HG02943 (cell line): Measurements from ENCODE around the gene PGAP1.

Experiments
- ATAC-seq: cut with Tn5 transposase; IDR thresholded peaks from one replicate; pipeline ENCODE4 v1.9.1; 2021; ENCODE audit warnings: mild to moderate bottlenecking, low read depth, moderate library complexity; ENCODE audit not compliant: unreplicated experiment

The PGAP1 gene

DNA sequence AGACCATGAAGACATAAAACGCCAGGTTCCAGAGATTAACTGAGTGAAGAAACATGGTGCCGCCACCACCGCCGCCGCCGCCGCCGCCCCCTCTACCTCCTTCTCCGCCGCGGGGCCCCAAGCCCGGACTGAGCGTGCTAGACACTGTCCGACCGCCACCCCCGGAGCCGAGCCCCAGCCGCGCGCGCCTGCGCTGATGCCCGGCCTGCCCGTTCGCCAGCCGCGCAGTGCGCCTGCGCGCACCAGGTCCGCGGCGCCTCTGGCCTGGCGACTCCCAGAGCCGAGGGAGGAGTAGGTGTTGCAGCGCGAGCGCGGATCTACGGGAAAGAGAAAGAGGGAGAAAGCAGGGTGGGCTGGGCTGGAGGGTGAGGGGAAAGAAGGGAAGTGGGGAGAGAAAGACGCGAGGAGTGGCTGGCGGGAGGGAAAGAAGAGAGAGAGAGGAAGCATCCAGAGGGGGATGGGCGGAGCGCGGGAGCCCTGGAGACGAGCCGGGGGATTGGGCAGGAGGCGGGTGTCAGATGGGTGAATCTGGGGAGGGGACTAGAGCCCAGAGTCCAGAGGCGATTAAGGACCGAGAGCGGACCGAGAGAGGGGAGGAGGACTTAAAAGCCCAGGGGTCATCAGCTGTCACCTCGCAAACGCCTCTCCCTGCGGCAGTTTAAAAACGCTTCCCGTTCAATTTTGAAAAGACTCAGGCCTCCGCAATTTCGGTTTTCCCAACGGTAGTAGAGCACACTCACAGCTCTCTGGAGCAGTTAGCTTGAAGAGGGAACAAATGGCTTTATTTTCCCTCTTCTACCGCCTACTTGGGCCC, at the start of gene PGAP1:
TSS of gene PGAP1 (minus strand) at position 146 of the 814 bp plus-strand sequence. CDS start at position 55, 91 bp downstream.
- ATAC-seq = peak; percentile 85

DNA sequence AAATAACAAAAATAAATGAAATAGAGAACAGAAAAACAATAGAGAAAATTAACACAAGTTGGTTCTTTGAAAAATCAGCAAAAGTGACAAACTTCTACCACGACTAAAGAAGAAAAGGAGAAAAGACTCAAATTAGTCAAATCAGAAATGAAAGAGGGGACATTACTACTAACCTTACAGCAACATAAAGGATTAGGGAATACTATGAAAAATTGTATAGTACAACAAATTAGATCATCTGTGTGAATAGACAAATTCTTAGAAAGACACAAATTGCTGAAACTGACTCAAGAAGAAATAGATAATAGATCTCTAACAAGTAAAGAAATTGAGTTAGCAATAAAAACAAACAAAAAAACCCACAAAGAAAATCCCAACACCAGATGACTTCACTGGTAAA, 48.5 kb upstream of the PGAP1 start:
- no peak for ATAC-seq

DNA sequence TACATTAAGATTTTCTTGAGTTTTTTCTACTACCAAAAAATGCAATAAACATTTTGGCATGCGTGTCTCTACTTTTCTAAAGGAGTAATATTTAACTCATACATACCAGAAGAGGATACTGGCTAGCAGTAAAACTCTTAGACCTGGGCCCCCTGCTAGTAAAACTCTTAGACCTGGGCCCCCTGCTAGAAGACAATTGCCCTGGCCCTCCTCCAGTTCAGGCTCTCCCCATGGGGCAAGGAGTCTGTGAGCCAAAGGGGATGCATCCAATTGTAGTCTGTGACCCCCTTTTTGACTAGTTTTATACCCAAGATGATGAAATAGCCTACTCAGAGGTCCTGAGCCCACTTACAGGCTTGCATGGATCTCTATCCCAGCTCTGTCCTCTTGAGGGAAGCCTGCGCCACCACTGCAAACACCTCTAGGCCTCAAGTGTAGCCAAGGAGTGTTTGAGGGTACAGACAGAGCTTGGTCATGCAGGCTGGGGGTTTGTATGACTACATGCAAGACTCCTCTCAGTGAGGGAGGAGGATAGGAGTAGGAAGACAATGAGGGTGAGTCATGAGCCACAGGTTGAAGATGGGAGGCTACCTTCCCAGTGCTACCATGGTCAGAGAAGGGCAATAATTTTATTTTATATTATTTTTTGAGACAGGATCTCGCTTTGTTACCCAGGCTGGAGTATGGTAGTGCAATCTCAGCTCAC, 45.2 kb upstream of the PGAP1 start:
- no peak for ATAC-seq

DNA sequence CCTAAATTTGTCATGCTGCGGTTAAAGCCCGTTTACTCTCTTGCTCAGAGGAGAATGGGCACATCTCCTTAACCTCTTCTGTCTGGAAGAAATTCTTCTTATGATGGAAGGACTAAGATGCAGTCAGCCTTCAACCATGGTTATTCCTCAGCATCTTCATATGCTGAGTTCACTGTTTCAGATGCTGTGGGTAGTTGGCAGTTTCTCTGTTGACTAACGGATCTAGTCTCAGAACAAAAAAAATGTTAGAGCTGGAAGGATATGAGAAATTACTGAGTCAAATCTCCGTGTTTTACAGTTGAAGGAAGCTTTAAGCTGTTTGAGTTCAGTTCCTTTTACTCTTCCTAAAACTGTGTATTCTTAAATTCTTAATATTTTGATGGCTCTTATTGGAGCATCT, 43.6 kb upstream of the PGAP1 start:
- no peak for ATAC-seq

- no peak for ATAC-seq
These were observed 42.0 kb upstream of the PGAP1 start for GRCh38 chr2:196968516-196968915.

DNA sequence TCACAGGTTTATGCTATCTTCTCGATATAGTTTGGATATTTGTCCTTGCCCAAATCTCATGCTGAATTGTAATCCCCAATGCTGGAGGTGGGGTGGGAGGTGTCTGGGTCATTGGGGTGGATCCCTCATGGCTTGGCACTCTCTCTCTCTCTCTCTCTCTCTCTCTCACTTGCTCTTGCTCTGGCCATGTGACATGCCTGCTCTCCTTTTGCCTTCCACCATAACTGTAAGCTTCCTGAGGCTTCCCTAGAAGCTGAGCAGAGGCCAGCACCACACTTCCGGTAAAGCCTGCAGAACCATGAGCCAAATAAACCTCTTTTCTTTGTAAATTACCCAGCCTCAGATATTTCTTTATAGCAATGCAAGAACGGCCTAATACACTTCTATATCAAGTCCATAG, 41.3 kb upstream of the PGAP1 start:
- no peak for ATAC-seq

GRCh38 chr2:196967116-196967515, 40.6 kb upstream of the PGAP1 start:
- no peak for ATAC-seq

- ATAC-seq = no peak
These were observed 39.6 kb upstream of the PGAP1 start for GRCh38 chr2:196966061-196966460.

GRCh38 chr2:196965651-196966050, 39.1 kb upstream of the PGAP1 start:
- ATAC-seq = no peak

- ATAC-seq = no peak
These were observed 37.5 kb upstream of the PGAP1 start for GRCh38 chr2:196963961-196964360.

DNA sequence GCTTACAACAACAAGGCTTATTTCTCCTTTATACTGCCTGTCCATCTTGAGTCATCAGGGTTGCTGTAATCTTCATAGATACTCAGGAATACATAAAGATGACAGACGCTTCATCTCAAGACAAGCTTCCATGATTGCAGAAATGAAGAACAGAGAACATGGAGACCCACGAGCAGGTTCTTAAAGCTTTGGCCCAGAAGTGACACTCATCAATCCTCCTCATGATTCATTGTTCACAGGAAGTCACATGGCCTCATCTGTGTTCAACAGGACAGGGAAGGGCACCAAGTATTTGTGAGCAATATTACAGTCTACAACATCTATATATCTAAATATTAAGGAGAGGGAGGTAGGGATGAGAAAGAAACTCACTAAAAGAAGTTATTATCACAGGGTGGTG, 36.5 kb upstream of the PGAP1 start:
- no peak for ATAC-seq

DNA sequence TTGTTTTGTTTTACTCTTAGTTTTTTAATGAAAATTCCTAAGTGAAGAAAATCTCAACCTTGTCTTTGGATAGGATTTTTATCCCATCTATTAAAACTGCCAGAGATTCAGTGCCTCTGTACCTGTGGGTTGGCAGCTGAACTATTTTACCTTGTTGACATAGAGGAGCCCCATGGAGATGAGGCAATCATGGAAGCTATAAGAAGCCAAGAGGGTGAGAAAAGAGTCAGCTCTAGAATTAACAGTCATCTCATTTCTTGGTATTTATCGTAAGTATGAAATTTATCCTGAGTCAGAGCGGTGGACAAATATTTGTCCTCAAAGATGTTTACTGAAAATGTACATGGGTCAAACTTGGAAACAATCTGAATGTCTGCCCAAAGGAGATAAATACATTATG, 35.8 kb upstream of the PGAP1 start:
- ATAC-seq = no peak

DNA sequence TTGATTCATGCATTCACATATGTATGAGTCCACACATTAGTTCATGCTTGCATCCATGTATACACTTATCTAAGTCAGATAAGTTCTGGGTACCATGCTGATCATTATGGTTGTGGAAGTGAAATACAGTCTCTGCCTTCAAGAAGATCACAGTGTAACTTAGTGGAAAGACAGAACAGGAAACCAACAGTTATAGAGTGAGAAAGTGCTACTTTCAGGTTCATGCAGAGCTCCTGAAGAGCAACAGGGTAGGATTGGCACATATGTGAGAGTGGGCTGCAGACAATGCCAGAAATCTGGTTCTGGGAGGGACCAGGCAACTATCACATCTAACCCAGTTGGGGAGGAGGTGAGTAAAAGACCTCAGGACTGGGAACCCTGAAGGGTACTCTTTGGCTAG, 35.4 kb upstream of the PGAP1 start:
- ATAC-seq = peak; percentile 92

DNA sequence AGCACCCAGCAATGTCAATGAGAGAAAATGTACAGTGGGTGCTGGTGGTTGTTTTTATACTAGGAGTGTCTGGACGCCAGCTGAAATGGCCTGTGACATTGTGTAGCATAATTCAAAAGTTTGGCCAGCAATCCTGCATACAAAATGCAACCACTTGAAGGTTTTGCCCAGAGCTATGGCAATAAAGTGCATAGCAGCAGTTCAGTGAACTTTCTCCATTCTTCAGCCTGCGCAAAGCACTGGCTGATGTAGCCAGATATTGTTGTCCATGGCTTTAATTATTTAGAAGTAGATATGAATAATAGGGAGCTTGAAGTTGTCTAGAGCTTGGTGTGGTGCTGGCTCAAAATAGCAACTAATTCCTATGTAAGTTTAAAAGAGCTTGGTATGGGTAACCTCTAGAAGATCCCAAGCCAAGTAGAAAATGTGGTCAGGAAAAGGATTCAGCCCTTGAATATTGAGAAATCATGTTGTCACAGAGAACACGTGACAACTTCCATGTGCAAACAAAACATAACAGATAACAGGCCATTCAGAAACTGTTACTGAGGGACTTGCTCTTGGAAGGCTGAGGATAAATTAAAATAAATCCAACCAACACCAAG, 33.3 kb upstream of the PGAP1 start:
- no peak for ATAC-seq

DNA sequence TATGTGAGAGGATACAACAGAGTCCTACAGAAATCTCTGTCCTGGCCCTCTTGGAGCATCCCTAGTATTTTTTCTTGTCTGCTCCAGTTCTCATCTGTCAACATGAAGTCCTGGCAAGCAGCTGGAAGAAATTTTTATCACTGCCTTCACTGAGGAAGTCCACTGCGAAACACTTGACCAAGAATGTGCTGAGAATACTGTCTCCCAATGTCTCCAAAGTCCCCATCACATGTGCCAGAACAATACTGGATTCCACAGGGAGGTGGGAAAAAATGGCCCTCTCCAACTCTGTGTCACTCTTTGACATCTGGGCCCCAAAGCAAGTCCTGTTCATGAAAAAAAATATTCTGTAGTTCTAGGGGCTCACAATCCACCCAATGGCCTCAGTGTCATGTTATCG, 32.8 kb upstream of the PGAP1 start:
- no peak for ATAC-seq

GRCh38 chr2:196957881-196958525, 31.5 kb upstream of the PGAP1 start:
- no peak for ATAC-seq

GRCh38 chr2:196957442-196957841, 30.9 kb upstream of the PGAP1 start:
- ATAC-seq = no peak

DNA sequence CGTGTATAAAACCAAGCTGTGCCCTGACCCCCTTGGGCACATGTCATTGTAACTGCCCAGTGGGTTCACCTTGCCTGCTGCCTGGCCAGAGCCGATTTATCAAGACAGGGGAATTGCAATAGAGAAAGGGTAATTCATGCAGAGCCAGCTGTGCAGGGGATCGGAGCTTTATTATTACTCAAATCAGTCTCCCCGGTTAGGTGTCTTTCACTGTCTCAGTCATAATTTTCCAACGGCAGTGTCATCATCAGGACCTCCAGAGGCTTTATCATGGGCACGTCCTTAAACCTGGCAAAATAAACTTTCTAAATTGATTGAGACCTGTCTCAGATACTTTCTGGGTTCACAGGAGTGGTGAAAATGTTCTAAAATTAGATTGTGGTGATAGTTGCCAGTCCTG, 29.6 kb upstream of the PGAP1 start:
- ATAC-seq = no peak

DNA sequence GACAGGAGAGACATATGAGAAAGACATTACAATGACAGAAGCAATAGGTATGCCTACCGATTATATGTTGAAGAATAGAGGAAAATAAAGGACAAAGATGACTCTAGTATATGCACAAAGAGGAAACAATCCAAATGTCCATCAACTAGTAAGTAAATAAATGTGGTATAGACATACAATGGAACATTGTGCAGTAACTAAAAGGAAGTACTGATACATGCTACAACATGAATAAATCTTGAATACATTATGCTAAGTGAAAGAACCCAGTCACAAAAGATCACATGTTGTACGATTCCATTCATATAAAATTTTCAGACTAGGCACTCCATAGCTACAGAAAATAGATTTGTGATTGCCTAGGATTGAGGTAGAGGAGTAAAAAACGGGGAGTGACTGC, 28.5 kb upstream of the PGAP1 start:
- ATAC-seq = no peak

DNA sequence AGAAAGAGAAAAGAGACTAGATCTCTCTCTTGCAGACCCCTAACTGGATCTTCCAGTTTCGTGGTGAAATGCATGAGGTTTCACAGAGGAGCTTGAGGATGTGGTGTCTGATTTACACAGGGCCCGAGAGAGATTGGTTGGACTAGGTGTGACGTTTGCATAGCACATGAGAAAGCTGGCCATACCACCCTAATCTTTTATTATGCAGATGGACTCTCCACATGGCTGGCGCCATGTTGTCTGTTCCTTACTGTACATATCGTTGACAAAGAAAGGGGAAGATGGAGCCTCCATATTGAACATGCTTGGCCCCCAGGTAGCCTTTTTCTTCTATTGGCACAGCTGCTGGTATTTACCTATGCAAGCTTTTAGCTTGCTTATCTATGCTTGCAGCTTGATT, 27.5 kb upstream of the PGAP1 start:
- no peak for ATAC-seq

- ATAC-seq = no peak
These were observed 26.4 kb upstream of the PGAP1 start for GRCh38 chr2:196952936-196953335.
